GM21423 (cell line): ENCODE measurements around the gene MARVELD1.
A peak's percentile ranks its signal among the peaks of the same experiment; 100 is the strongest.
"Not testable (repeated sequence)": the region's sequence is repeated elsewhere in the genome, so short reads cannot be mapped to it uniquely, and the experiment has no call there.

ENCODE experiments used
- ATAC-seq: cut with Tn5 transposase; IDR thresholded peaks from one replicate; pipeline ENCODE4 v1.9.1; 2021; ENCODE audit warnings: mild to moderate bottlenecking, moderate library complexity; ENCODE audit not compliant: unreplicated experiment

The MARVELD1 gene

DNA sequence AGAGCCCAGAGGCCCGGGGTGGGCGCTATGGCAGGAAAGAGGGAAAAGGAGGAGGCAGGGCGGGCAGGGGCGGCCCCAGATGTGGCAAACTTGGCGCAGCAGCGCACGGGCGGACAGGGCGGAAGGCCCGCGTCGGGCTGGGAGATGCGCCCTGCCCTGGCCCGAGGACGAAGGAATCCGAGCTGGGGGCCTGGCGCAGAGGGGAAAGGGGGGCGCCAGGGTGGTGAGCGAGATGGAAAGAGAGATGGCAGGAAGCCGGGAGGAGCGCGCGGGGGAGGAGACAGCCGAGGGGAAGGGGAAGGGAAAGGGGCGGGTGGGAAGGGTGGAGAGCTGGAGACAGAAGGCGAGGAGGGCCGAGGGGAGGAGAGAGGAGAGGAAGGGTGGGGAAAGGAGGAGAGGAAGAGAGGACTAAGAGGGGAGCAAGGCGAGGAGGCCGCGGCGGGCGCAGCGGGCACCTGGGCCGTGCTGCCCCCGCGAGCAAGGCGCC, at the start of gene MARVELD1:
TSS of gene MARVELD1 (plus strand) at position 392 of the 487 bp plus-strand sequence. CDS start 147 bp downstream, outside the sequence.
- ATAC-seq: no peak

GRCh38 chr10:97664282-97664850, 49.2 kb upstream of the MARVELD1 start:
- ATAC-seq: no peak

- ATAC-seq: no peak
Observed at GRCh38 chr10:97666992-97667391, 46.5 kb upstream of the MARVELD1 start.

DNA sequence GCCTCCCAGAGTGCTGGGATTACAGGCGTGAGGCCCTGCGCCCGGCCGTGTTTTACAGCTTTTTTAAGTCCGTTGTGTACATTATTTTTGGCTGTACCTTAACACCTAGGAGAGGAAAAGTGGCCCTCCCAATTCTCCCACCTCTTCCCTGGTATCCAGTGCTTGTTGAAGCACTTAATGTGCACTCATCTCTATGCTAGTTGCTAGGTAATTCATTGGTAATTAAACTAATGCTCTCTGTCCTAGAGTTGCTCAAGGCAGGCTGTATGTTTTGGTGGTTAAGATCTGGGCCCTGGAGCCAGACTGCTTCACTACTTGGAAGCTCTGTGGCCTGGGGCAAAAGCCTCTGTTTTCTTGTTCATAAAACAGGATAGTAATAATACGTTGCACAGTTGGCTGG, 46.1 kb upstream of the MARVELD1 start:
- ATAC-seq: no peak

GRCh38 chr10:97669571-97669970, 44.0 kb upstream of the MARVELD1 start:
- ATAC-seq: no peak

DNA sequence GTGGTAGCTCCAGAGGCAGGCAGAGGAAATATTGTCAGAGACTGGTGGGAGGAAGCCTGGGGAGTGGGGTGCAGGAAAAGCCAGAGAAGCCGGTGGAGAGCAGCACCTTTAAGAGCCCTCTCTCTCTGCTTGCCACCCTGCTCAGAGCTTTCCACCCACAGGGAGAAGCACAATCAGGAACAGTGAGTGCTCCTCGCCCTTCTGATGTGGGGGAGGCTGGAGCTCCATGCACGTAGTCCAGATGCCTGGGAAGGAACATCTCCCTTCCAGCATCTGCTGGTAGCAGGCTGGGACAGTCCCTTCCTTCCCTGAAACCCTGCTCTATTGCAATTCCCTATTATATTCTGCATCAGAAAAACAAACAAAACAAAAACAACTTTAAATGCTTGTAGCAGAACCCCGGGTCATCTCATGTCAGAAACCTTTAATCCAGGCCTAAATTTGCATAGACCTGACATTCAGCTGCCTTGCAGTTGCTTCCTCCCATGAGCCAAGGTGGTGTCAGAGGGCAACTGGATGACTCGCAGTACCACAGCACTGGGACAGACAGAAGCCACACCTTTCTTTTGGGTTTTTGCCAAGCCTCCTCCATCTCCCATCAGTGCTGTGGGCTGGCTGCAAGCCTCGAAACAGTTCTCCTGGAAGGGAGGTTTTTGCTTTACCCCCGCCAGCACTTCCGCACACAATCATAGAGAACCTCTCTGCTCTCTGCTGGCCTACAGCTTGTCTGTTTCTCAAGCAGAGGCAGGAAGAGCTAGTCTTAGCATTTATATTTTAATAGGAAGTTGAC, 39.6 kb upstream of the MARVELD1 start:
- no peak for ATAC-seq

DNA sequence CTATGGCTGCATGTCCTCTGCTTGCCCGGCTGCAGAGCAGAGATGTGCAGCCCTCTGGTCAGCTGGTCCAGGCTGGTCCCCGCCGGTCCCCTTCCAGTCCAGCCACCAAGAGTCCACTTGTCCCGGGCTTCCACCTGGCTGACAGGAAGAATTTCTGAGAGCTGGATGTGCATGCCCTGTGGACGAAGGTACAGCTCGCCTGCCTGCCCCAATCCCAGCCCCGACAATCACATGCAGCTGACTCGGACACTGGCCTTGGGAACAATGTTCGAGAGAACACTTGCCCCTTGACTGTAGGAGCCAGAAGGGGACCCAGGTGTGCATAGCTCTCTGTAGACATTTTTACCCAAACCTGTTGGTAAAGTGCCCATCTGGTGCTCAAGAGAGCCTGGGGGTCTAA, 38.3 kb upstream of the MARVELD1 start:
- ATAC-seq: no peak

DNA sequence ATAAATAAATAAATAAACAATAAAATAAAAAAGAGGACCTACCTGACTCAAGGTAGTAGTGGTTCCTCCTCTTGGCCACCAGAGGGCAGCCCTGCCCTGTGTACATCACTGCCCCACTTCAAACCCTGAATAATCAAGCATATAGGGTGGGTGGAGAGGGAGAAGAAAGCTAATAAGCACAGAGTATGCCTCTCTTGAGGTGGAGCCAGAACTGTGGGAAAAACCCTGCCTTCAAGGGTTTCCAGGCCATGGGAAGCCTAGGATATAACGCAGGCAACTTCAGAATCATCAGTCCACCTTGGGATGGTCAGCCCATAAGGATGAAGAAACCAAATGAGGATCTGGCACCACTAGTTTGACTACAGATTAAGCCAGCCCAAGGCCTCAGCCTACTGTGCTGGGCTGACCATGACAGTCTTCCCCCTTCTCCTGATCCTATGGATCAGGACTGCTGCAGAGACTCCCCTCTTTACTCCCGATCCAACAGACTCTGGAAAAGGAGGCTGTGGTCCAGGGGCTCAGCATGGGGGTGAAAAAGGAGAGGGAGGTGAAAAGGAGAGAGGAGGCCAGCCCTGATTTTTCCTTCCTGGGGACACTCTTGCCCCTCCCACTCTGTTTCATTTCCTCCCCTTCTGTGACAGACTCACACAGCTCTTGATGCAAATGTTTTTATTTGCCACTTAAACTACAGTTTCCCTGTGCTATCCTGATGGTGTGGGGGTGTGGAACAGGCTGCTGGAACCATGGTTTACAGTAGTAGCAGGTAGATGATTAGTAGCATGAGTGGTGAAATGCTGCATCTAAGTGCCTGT, 36.6 kb upstream of the MARVELD1 start:
- ATAC-seq: peak; percentile 45

GRCh38 chr10:97679594-97679993, 33.9 kb upstream of the MARVELD1 start:
- ATAC-seq: no peak

DNA sequence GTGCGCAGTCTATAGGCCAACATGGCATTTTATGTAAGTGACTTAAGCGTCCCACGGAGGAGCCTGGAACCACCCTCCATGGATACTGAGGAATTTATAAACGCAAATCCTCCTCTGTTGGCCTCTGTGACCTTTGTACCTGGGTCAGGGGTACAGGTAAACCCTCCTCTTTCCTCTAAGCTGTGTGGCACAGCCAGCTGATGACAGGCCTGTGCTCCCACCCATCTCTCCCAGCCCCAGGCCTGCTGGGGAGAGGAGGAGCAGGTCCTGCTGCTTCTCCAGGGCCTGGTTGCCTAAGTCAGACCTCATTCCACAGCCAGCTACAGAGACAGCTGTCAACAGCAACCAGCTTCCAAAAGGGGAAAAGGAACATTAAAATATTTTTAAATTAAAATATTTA, 31.5 kb upstream of the MARVELD1 start:
- ATAC-seq: no peak

DNA sequence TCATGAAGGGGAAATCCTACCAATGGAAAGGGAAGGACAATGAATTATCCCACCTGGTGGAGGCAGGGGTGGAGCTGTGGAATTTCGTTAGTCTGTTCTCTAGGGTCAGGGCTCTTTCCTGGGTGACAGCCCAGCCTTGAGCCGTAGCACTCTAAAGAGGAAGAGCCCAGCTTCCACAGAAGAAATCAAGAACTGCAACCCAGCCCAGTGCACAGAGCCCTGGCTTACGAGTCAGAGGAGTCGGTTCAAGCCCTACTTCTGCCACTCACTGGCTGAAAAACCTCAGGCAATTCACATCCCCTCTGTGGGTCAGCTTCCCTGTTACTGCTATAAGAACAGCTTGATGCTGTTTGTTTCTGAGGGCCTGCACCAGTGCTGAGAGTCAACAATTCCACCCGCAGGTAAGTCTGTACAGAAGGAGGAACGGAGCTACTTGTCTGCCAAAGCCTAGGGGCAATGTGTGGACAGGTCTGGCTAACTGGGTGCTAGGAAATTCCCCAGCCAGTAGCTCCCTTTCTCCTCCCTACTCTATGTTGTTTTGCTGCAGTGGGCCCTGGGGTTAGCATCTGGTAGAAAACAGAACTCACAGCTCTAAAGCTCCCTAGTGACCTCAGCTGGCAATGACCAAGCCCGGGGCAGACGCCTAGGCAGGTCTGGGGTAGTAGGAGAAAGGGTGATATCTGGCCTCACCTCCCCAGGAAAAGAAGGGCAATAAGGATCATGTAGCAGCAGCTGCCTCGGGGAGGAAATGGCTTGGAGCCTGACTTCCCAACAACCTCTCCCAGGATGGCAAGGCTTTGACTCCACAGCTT, 29.8 kb upstream of the MARVELD1 start:
- no peak for ATAC-seq

DNA sequence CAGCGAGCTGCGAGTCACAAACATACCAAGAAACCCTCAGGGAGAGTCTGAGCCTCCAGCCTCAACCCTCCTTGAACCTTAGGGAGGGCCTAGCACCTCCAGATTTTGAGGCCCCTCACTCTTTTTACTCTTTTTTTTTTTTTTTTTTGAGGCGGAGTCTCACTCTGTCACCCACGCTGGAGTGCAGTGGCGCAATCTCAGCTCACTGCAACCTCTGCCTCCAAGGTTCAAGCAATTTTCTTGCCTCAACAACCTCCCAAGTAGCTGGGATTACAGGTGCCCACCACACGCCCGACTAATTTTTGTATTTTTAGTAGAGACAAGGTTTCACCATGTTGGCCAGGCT, 29.2 kb upstream of the MARVELD1 start:
- ATAC-seq: not testable (repeated sequence)

GRCh38 chr10:97684866-97685394, 28.6 kb upstream of the MARVELD1 start:
- no peak for ATAC-seq

DNA sequence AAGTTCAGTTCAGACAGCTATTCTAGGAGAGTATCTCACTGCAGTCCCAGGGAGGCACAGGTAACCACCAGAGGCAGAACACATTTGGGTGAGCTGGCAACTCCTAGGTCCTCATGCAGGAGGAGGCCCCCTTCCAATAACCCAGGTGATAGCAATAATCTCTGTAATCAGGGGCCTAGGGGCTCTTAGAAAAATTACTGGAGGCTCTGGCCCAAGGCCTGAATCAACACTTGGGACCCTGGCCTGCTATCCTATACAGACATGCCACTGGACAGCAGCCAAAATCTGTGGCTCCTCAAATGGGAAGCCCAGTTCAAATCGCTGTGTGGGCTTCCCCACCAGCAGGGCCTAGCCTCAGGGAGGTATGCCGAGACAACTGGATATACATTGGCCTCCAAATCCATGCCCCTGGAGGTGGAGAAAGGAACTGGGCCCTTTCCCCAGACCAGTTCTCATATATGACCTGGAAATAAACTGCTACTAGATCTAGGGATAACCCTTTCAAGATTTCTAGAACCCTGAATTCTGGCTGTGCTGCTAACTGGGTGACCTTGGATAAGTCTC, 28.1 kb upstream of the MARVELD1 start:
- no peak for ATAC-seq

GRCh38 chr10:97686301-97686961, 27.1 kb upstream of the MARVELD1 start:
- no peak for ATAC-seq

GRCh38 chr10:97686962-97687784, 26.4 kb upstream of the MARVELD1 start, which contains the start of gene AVPI1:
Gene AVPI1 (minus strand): TSS chr10:97687241. CDS start chr10:97679905, 7,336 bp downstream.
- ATAC-seq: peak; percentile 91

- no peak for ATAC-seq
Observed at GRCh38 chr10:97687785-97688781, 25.4 kb upstream of the MARVELD1 start.
